Measurements from ENCODE around the gene NTN1. TPM values are rescaled to one million over a fixed set of nuclear protein-coding genes. Genes with fewer than 3 reads are reported as not detected.
A peak's percentile ranks its signal among the peaks of the same experiment; 100 is the strongest.

The NTN1 gene
- total and polyA plus RNA-seq, 12 donors, result 3.0 to 38.7 (median 15.8) TPM

- Histone ChIP-seq H3K36me3 (no peaks in the 10 kb centered on the region), H3K4me3 (no peak overlapping the region), H3K27me3 (no peaks in the 10 kb centered on the region), H3K4me1 (peaks cover 0 to 8% (median 0%) of the 10 kb centered on the region in 9 donors), H3K27ac (no peak overlapping the region), H3K9me3 (peaks cover 0 to 22% (median 12%) of the 10 kb centered on the region in 11 donors)
- TF ChIP-seq, protein P1, sequence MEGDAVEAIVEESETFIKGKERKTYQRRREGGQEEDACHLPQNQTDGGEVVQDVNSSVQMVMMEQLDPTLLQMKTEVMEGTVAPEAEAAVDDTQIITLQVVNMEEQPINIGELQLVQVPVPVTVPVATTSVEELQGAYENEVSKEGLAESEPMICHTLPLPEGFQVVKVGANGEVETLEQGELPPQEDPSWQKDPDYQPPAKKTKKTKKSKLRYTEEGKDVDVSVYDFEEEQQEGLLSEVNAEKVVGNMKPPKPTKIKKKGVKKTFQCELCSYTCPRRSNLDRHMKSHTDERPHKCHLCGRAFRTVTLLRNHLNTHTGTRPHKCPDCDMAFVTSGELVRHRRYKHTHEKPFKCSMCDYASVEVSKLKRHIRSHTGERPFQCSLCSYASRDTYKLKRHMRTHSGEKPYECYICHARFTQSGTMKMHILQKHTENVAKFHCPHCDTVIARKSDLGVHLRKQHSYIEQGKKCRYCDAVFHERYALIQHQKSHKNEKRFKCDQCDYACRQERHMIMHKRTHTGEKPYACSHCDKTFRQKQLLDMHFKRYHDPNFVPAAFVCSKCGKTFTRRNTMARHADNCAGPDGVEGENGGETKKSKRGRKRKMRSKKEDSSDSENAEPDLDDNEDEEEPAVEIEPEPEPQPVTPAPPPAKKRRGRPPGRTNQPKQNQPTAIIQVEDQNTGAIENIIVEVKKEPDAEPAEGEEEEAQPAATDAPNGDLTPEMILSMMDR (IDR thresholded peaks at IDR 0.05), result no peak
- intact Hi-C loops (cut with DNase I), result no loop called here
- ATAC-seq (peak in 1 of 8 donors; percentile 37), DNase-seq (no peak)
- 91 to 94% methylated on average over 30 of the region's 30 CpGs for WGBS, 2 donors
Measured at GRCh38 chr17:9212376-9213302, 191.3 kb downstream of the NTN1 start.

- intact Hi-C loops (cut with DNase I), result no loop called here
- ATAC-seq (no peak), DNase-seq (no peak)
- H3K27ac ChIP-seq, result no peak overlapping the region
- 85 to 86% methylated on average over 3 of the region's 3 CpGs for WGBS, 2 donors
- H3K4me3 ChIP-seq, result no peak overlapping the region
- TF ChIP-seq, protein P1 (IDR thresholded peaks at IDR 0.05), result no peak
- peaks cover 0 to 12% (median 4%) of the 10 kb centered on the region in 9 donors for H3K4me1 ChIP-seq
- no peaks in the 10 kb centered on the region for H3K36me3 ChIP-seq
- no peaks in the 10 kb centered on the region for H3K27me3 ChIP-seq
- H3K9me3 ChIP-seq, result peaks cover 0 to 22% (median 12%) of the 10 kb centered on the region in 11 donors
Measured at GRCh38 chr17:9213303-9213640, 192.0 kb downstream of the NTN1 start.

- H3K4me3 ChIP-seq, result no peak overlapping the region
- DNase-seq (no peak), ATAC-seq (no peak)
- no peaks in the 10 kb centered on the region for H3K36me3 ChIP-seq
- intact Hi-C loops (cut with DNase I), result no loop called here
- TF ChIP-seq, protein P1 (IDR thresholded peaks at IDR 0.05), result no peak
- H3K9me3 ChIP-seq, result peaks cover 0 to 22% (median 12%) of the 10 kb centered on the region in 11 donors
- no peak overlapping the region for H3K27ac ChIP-seq
- no peaks in the 10 kb centered on the region for H3K27me3 ChIP-seq
- peaks cover 0 to 13% (median 5%) of the 10 kb centered on the region in 9 donors for H3K4me1 ChIP-seq
Measured at GRCh38 chr17:9215465-9215864, 194.2 kb downstream of the NTN1 start.

DNA sequence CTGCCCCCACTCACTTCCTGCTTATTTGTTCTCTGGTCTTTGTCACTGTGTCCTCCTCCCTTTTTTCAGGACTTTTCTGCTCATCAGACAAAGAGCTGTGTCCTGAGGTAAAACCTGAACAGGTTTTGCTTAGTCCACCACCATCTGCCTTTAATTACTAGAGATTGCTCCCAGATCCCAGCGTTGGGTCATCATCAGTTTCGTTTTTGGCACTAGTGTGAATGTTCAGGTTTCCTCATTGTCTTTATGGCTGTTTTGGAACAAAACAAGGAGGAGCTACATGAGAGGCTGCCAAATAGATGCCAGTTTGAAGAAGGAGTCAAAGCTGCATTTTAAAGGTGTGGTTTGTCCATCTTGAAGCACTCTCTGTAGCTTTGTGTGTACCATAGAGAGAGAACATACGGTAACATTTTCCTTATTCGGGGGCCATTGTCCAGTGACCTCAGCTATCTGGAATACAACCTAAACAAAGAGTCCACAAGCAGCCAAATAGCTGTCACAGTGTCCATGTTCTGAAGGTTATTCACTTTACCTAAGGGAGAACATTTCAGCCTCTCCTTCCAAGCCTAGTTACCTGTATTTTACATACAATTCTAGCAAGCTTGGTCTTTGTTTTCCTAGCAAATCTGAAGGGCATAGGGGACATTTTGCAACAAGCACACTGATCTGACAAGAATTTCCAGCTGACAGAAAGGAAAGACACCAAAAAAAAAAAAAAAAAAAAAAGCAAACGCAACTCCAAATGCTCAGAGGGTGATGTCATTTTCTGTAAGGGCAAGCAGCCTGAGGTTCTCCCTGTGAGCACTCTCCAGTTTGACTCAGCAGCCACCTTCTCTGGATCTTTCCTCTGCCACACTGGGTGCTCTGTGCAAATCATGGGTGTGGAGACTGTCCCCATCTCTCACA is 196.1 kb downstream of the NTN1 start:
- Histone ChIP-seq H3K27ac (peak overlapping the region in 2 of 10 donors; percentile 11 to 43), H3K27me3 (no peaks in the 10 kb centered on the region), H3K9me3 (peaks cover 0 to 22% (median 12%) of the 10 kb centered on the region in 11 donors), H3K36me3 (no peaks in the 10 kb centered on the region), H3K4me1 (peaks cover 0 to 13% (median 5%) of the 10 kb centered on the region in 9 donors), H3K4me3 (no peak overlapping the region)
- DNase-seq, result no peak
- 42 to 49% methylated on average over 5 of the region's 5 CpGs for WGBS, 2 donors
- intact Hi-C loops (cut with DNase I), result no loop called here
- peak in 5 of 8 donors; percentile 38 to 70 (median 47) for ATAC-seq
- TF ChIP-seq, protein P1 (IDR thresholded peaks at IDR 0.05), result no peak

Measured in heart right ventricle (tissue), 16 donors.